GM10248 (cell line): ENCODE results near the gene TRAPPC12.

ENCODE experiments used
- CTCF ChIA-PET: fragments of 300-600 bp; sonication (Branson Sonifier 250); formaldehyde crosslinking; extraction: SDS; loops from one replicate; lab custom pipeline; 2021; ENCODE audit warnings: antibody characterized with exemption; lab: Yijun Ruan, JAX
- POLR2A ChIA-PET: fragments of 350-650 bp; sonication (Branson Sonifier 250); formaldehyde crosslinking; extraction: SDS; loops from one replicate; lab custom pipeline; 2020; ENCODE audit warnings: antibody characterized with exemption; lab: Yijun Ruan, JAX
- DNase-seq: peaks from one replicate; pipeline ENCODE4 v3.0.0; 2012; ENCODE audit errors: extremely low spot score
- TF ChIP-seq, protein P1 (sequence below): IDR thresholded peaks from 2 replicates; pipeline ENCODE4 v1.5.1; 2012; ENCODE audit warnings: mild to moderate bottlenecking, low read depth; ENCODE audit errors: extremely low read depth, missing control alignments, control extremely low read depth

The TRAPPC12 gene

DNA sequence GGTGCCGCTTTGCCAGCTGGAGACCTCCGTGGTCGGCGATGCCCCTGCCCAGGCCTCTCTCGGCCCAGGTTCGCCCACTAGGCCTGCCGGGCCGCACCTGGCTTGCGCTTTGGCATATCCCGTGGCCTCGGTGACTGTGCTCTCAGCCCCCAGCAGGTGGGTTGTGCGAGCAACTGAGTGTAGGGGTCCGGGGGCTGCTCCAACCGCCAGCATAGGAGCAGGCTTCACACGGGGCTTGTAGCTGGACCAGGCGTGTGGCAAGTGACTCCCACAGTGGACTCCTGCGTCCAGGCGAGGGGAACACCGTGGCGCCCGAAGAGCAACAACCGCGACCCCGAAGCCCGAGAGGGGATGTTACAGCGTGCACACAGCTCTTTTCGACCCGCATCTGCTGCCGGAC, 9.7 kb downstream of the TRAPPC12 start:
- CTCF ChIA-PET: interaction anchor here (1.0 to 1.1 kb wide), 2 partner anchors 8 to 10 kb away, joined by 3 read pairs; no protein-coding TSS in a partner anchor
- DNase-seq: no peak
- POLR2A ChIA-PET: no interaction called here
- TF ChIP-seq, protein P1, sequence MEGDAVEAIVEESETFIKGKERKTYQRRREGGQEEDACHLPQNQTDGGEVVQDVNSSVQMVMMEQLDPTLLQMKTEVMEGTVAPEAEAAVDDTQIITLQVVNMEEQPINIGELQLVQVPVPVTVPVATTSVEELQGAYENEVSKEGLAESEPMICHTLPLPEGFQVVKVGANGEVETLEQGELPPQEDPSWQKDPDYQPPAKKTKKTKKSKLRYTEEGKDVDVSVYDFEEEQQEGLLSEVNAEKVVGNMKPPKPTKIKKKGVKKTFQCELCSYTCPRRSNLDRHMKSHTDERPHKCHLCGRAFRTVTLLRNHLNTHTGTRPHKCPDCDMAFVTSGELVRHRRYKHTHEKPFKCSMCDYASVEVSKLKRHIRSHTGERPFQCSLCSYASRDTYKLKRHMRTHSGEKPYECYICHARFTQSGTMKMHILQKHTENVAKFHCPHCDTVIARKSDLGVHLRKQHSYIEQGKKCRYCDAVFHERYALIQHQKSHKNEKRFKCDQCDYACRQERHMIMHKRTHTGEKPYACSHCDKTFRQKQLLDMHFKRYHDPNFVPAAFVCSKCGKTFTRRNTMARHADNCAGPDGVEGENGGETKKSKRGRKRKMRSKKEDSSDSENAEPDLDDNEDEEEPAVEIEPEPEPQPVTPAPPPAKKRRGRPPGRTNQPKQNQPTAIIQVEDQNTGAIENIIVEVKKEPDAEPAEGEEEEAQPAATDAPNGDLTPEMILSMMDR: no peak

DNA sequence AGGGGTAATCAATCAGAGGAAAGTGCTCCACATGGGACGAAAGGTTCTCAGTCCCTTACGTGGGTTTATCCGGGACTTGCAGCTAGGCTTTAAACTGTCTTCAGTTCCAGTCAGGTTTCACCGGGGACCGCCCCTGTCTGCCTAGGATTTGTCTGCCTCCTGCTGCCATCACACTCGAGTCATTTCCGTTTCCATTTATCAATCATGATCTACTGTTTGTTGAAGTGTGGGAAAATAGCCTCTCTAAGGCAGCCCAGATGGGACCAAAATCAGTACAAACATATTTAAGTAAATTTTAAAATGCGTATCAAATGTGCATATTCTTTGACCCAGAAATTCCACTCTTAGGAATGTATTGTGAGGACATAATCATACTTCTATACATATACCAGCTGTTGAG, 10.5 kb downstream of the TRAPPC12 start:
- DNase-seq: no peak
- ChIA-PET POLR2A (no interaction called here), CTCF (no interaction called here)
- TF ChIP-seq, protein P1: no peak

DNA sequence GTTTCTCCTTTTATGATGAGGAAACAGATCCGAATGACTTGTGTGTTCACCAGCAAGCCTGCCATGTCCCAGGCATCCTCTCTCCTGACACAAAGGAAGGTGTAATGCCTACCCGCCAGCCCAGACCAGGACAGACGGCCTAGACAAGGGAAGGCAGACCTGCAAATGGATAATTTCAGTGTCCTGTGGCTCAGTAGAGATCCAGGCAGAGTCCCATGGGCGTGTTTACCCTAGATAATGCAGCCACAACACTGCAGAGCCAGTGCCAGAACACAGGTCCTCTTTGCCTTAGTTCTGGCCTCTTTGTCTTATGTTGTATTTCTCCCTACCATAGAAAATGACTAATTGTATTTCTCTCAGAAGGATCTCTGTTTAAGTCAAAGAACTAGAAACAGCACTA, 12.7 kb downstream of the TRAPPC12 start:
- ChIA-PET POLR2A (no interaction called here), CTCF (interaction anchor here (1.2 to 2.5 kb wide), 3 partner anchors 11 to 31 kb away, joined by 3 to 14 read pairs (median 7); no protein-coding TSS in a partner anchor)
- DNase-seq: no peak
- TF ChIP-seq, protein P1: no peak

DNA sequence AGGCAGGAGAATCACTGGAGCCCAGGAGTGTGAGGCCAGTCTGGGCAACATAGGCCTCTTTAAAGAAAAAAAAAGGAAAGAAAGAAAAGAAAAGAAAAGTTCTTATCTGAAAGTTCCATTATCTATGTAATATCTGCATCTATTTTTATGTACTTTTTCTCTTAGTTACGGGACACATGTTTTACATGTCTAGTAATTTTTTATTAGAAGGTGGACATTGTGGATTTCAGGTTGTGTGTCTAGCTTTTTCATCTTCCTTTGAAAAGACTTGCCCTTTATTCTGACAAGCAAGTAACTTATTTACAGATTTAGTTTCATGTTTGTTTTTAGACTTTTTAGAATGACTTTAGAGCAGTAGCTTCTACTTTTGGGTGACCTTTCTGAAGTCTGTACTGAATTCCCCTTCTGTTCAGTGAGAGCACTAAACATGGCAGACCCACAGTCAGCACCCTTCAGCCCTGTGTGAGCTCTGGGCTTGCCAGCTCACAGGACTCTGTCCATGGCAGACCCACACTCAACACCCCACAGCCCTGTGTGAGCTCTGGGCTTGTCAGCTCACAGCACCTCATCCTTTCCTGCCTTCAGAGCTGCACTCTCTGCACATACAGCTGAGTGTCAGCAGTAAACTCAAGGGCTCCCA, 17.5 kb downstream of the TRAPPC12 start:
- TF ChIP-seq, protein P1: no peak
- CTCF ChIA-PET: interaction anchor here (0.7 to 5.0 kb wide), 6 partner anchors 8 to 66 kb away, joined by 3 to 30 read pairs (median 8); partner anchors contain the start of gene TRAPPC12
- POLR2A ChIA-PET: no interaction called here
- no peak for DNase-seq

DNA sequence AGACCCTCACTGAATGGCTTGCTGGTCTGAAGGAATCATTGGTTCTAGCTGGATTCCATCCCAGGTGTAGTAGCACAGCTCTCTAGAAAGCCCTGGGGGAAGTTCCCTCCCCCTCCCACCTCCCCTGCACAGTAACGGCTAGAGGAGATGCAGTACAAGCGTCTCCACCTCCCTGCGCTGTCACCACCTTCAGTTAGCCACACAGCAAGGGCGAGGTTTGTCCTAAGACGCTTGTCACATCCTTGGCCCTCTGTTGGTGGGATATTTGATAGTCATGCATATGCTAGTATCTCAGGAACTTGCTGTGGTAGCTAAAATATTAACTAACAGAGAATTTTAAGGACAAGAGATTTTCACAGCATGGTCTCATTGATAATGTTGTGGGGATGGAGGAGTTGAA, 19.4 kb downstream of the TRAPPC12 start:
- TF ChIP-seq, protein P1: no peak
- DNase-seq: no peak
- ChIA-PET CTCF (interaction anchor here (1.0 to 5.0 kb wide), 4 partner anchors 10 to 63 kb away, joined by 3 to 30 read pairs (median 9); partner anchors contain the start of gene TRAPPC12), POLR2A (no interaction called here)

DNA sequence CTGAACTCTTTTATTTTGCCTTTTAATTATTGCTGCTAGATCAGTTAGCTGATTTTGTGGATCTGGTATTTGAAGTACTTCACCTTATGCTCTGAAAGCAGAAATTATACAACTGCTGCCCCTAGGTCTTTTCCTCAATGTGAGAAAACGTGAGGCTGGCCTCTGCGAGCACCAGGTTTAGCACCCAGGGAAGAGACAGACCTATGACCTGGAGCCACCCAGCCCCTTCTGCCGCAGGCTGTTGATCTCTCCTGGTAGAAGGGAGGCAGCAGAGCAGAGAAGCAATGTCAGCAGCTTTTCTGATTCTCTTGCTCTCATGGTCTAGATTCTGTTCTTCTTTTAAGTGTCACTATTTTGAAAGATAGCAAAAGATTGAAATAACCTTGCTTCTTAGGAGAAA, 19.9 kb downstream of the TRAPPC12 start:
- no peak for DNase-seq
- TF ChIP-seq, protein P1: no peak
- ChIA-PET POLR2A (no interaction called here), CTCF (interaction anchor here (0.9 to 5.0 kb wide), 4 partner anchors 10 to 62 kb away, joined by 3 to 30 read pairs (median 4); no protein-coding TSS in a partner anchor)
